Liver (tissue), 9 donors: Measurements from ENCODE around the gene RAI1. TPM values are rescaled to one million over a fixed set of nuclear protein-coding genes. Genes with fewer than 3 reads are reported as not detected.

Experiments used
- DNase-seq: peaks from one replicate; pipeline ENCODE4 v3.0.0-alpha.2; 2017; ENCODE audit warnings: low spot score
- H3K27ac ChIP-seq, 2 donors: one replicate each; pipeline ENCODE4 v1.7.0; 2013; ENCODE audit warnings: inconsistent platforms in 2 of 2, low read length in 2 of 2, control low read depth in 1 of 2, low read depth in 1 of 2, mild to moderate bottlenecking in 1 of 2
- H3K27me3 ChIP-seq, 4 donors: one replicate each; pipeline versions ENCODE4 v1.6.1 to v1.7.0; 2013; ENCODE audit warnings: low read length in 3 of 4, inconsistent platforms in 1 of 4, mild to moderate bottlenecking in 1 of 4, moderate library complexity in 1 of 4; ENCODE audit not compliant: control insufficient read depth in 4 of 4, insufficient read depth in 4 of 4
- H3K36me3 ChIP-seq, 4 donors: one replicate each; pipeline versions ENCODE4 v1.6.1 to v1.7.0; 2013; ENCODE audit warnings: low read length in 3 of 4, mild to moderate bottlenecking in 3 of 4, low read depth in 1 of 4, moderate library complexity in 1 of 4; ENCODE audit not compliant: control insufficient read depth in 4 of 4, insufficient read depth in 3 of 4
- H3K4me1 ChIP-seq, 4 donors: one replicate each; pipeline versions ENCODE4 v1.6.1 to v1.7.0; 2013; ENCODE audit warnings: low read length in 3 of 4, mild to moderate bottlenecking in 3 of 4, moderate library complexity in 1 of 4; ENCODE audit not compliant: control insufficient read depth in 4 of 4, insufficient read depth in 4 of 4
- H3K4me3 ChIP-seq, 3 donors: one replicate each; pipeline versions ENCODE4 v1.6.1 to v1.7.0; 2013; ENCODE audit warnings: low read length in 3 of 3, control low read depth in 1 of 3, low read depth in 1 of 3, mild to moderate bottlenecking in 1 of 3
- H3K9ac ChIP-seq, 2 donors: one replicate each; pipeline ENCODE4 v1.7.0; 2013; ENCODE audit warnings: low read length in 2 of 2, mild to moderate bottlenecking in 2 of 2, moderate library complexity in 2 of 2, control low read depth in 1 of 2, low read depth in 1 of 2
- H3K9me3 ChIP-seq, 4 donors: one replicate each; pipeline versions ENCODE4 v1.6.1 to v1.7.0; 2013; ENCODE audit warnings: low read length in 3 of 4; ENCODE audit not compliant: control insufficient read depth in 4 of 4
- ATF3 ChIP-seq: IDR thresholded peaks from 2 replicates; pipeline ENCODE4 v1.6.1; 2016; ENCODE audit warnings: antibody characterized with exemption
- CTCF ChIP-seq: fragments of 150-350 bp; IDR thresholded peaks from 2 replicates; pipeline ENCODE4 v1.5.1; 2017; ENCODE audit warnings: improper control_type of control experiment, low read depth, low read length; ENCODE audit not compliant: missing input control
- EGR1 ChIP-seq, 2 donors: IDR thresholded peaks; 2 replicates each; pipeline ENCODE4 v1.6.1; 2016 to 2018; ENCODE audit warnings: antibody characterized with exemption in 2 of 2, low read depth in 2 of 2
- FOXA1 ChIP-seq: IDR thresholded peaks from 2 replicates; pipeline ENCODE4 v1.6.1; 2016; ENCODE audit warnings: antibody characterized with exemption
- GABPA ChIP-seq, 2 donors: IDR thresholded peaks in 1 of 2; conservative IDR thresholded peaks in 1 of 2; 2 replicates each; pipeline ENCODE4 v1.6.1; 2016; ENCODE audit warnings: antibody characterized with exemption in 2 of 2, mild to moderate bottlenecking in 1 of 2, moderate library complexity in 1 of 2
- HNF4A ChIP-seq, 2 donors: conservative IDR thresholded peaks; 2 replicates each; pipeline ENCODE4 v1.6.1; 2016; ENCODE audit warnings: antibody characterized with exemption in 2 of 2, mild to moderate bottlenecking in 2 of 2
- HNF4G ChIP-seq: IDR thresholded peaks from 2 replicates; pipeline ENCODE4 v1.6.1; 2016; ENCODE audit warnings: antibody characterized with exemption
- JUND ChIP-seq, 2 donors: IDR thresholded peaks; 2 replicates each; pipeline ENCODE4 v1.6.1; 2016; ENCODE audit warnings: antibody characterized with exemption in 2 of 2
- MAX ChIP-seq: IDR thresholded peaks from 2 replicates; pipeline ENCODE4 v1.6.1; 2016; ENCODE audit warnings: antibody characterized with exemption
- NR2F2 ChIP-seq: IDR thresholded peaks from 2 replicates; pipeline ENCODE4 v1.6.1; 2016; ENCODE audit warnings: antibody characterized with exemption
- RAD21 ChIP-seq, 2 donors: IDR thresholded peaks; 2 replicates each; pipeline ENCODE4 v1.6.1; 2016; ENCODE audit warnings: antibody characterized with exemption in 2 of 2, mild to moderate bottlenecking in 2 of 2
- REST ChIP-seq: IDR thresholded peaks from 2 replicates; pipeline ENCODE4 v1.6.1; 2016; ENCODE audit warnings: antibody characterized with exemption, mild to moderate bottlenecking
- RXRA ChIP-seq, 2 donors: IDR thresholded peaks; 2 replicates each; pipeline ENCODE4 v1.6.1; 2017 to 2018; ENCODE audit warnings: antibody characterized with exemption in 2 of 2, mild to moderate bottlenecking in 1 of 2
- SP1 ChIP-seq: IDR thresholded peaks from 2 replicates; pipeline ENCODE4 v1.6.1; 2018; ENCODE audit warnings: antibody characterized with exemption, mild to moderate bottlenecking
- TAF1 ChIP-seq: conservative IDR thresholded peaks from 2 replicates; pipeline ENCODE4 v1.6.1; 2016; ENCODE audit warnings: antibody characterized with exemption, mild to moderate bottlenecking
- YY1 ChIP-seq: IDR thresholded peaks from 2 replicates; pipeline ENCODE4 v1.6.1; 2016; ENCODE audit warnings: antibody characterized with exemption, mild to moderate bottlenecking
- ZBTB33 ChIP-seq: IDR thresholded peaks from 2 replicates; pipeline ENCODE4 v1.6.1; 2016; ENCODE audit warnings: antibody characterized with exemption
- whole genome bisulfite sequencing: extraction: QIAGEN DNeasy Blood & Tissue Kit; methylation state at CpG from one replicate; pipeline ENCODE4 v1.1.7; 2013; 5-methylcytosine and 5-hydroxymethylcytosine counted together
- polyA plus RNA-seq, 2 donors: library from polyadenylated mRNA; stranded (reverse) in 1 of 2; unstranded in 1 of 2; fragments of 200-250 nt in 1 of 2; fragments of >200 nt in 1 of 2; fragmentation: Nextera tagmentation in 1 of 2; extraction: Ambion mirVana in 1 of 2; gene quantifications; one replicate each; pipeline versions ENCODE4 v1.2.1 to v1.2.3, GENCODE V29; 2013 to 2015
- total RNA-seq, 2 donors: library from RNA; depleted of rRNA; stranded (reverse); fragments of >200 nt; gene quantifications; one replicate each; pipeline ENCODE4 v1.2.3, GENCODE V29; 2014
- donor health status: healthy.
- donor health status: healthy.
- donor health status: healthy.
- donor health status: healthy.
- donor health status: healthy.

RAI1 gene
- total and polyA plus RNA-seq, 4 donors = 0.57 to 7.6 (median 5.3) TPM

- Histone ChIP-seq H3K9ac (peak overlapping the region in 1 of 2 donors; percentile 15), H3K27me3 (no peaks in the 10 kb centered on the region), H3K36me3 (no peaks in the 10 kb centered on the region), H3K9me3 (no peaks in the 10 kb centered on the region), H3K27ac (peak overlapping the region; percentile 88 to 91), H3K4me1 (peaks cover 45 to 86% (median 71%) of the 10 kb centered on the region in 4 donors), H3K4me3 (no peak overlapping the region)
- no peak for DNase-seq
- WGBS = 75% methylated on average over 13 of the region's 13 CpGs
- no peak for TF ChIP-seq ATF3
These were observed 146.8 kb downstream of the RAI1 start for GRCh38 chr17:17827826-17828621.

- DNase-seq = no peak
- H3K4me1 ChIP-seq = peaks cover 42 to 81% (median 62%) of the 10 kb centered on the region in 4 donors
- 64% methylated on average over 2 of the region's 2 CpGs for WGBS
- peak overlapping the region; percentile 84 to 87 for H3K27ac ChIP-seq
- H3K36me3 ChIP-seq = no peaks in the 10 kb centered on the region
- TF ChIP-seq RXRA (IDR thresholded peaks at IDR 0.05) = no peak
- TF ChIP-seq TAF1 = no peak
- no peak for TF ChIP-seq CTCF
- no peak for TF ChIP-seq ATF3
- TF ChIP-seq FOXA1 = peak; percentile 29
- peak overlapping the region; percentile 35 to 46 for H3K9ac ChIP-seq
- no peak overlapping the region for H3K4me3 ChIP-seq
- no peaks in the 10 kb centered on the region for H3K9me3 ChIP-seq
- H3K27me3 ChIP-seq = no peaks in the 10 kb centered on the region
These were observed 149.0 kb downstream of the RAI1 start for GRCh38 chr17:17830269-17830567.

- H3K27me3 ChIP-seq = no peaks in the 10 kb centered on the region
- H3K36me3 ChIP-seq = no peaks in the 10 kb centered on the region
- peak overlapping the region; percentile 84 to 87 for H3K27ac ChIP-seq
- no peak overlapping the region for H3K4me3 ChIP-seq
- peak overlapping the region; percentile 35 to 39 for H3K9ac ChIP-seq
- H3K4me1 ChIP-seq = peaks cover 46 to 86% (median 65%) of the 10 kb centered on the region in 4 donors
- H3K9me3 ChIP-seq = no peaks in the 10 kb centered on the region
- DNase-seq = peak; percentile 76
- WGBS = 21% methylated on average over 6 of the region's 6 CpGs
- TF ChIP-seq JUND (IDR thresholded peaks at IDR 0.05) (peak; percentile 71 to 80), REST (peak; percentile 89), HNF4A (conservative IDR thresholded peaks at IDR 0.05) (peak; percentile 97 to 98), EGR1 (IDR thresholded peaks at IDR 0.05; ENCODE audit: low read depth in 2 of 2) (peak in 1 of 2 donors; percentile 91), NR2F2 (peak; percentile 94), TAF1 (no peak), SP1 (peak; percentile 98), GABPA (IDR thresholded peaks at IDR 0.05 in 1 of 2, conservative IDR thresholded peaks at IDR 0.05 in 1 of 2) (peak in 1 of 2 donors; percentile 69), ZBTB33 (peak; percentile 91), YY1 (peak; percentile 87), RAD21 (IDR thresholded peaks at IDR 0.05) (peak; percentile 46 to 57), HNF4G (peak; percentile 96), MAX (peak; percentile 99), RXRA (IDR thresholded peaks at IDR 0.05) (peak; percentile 99 to 100)
These were observed 149.5 kb downstream of the RAI1 start for GRCh38 chr17:17830740-17831207.
